CD14-positive monocyte (primary cell): Measurements from ENCODE around the gene NR2E1. TPM values are rescaled to one million over a fixed set of nuclear protein-coding genes. Genes with fewer than 3 reads are reported as not detected.
A peak's percentile ranks its signal among the peaks of the same experiment; 100 is the strongest.

ENCODE experiments used
- DNase-seq, 3 donors: peaks; one replicate each; pipeline ENCODE4 v3.0.0-alpha.2; 2011 to 2022
- H2AFZ ChIP-seq: 2 replicates; pipeline ENCODE4 v1.6.0; 2012; ENCODE audit warnings: mild to moderate bottlenecking, low read depth, low read length, inconsistent platforms; ENCODE audit not compliant: insufficient read depth, poor library complexity, severe bottlenecking
- H3K27ac ChIP-seq, 2 donors: 1 replicate in 1 of 2; 2 replicates in 1 of 2; pipeline ENCODE4 v1.5.1; 2012 to 2013; ENCODE audit warnings: low read length in 2 of 2, control low read depth in 1 of 2, inconsistent platforms in 1 of 2, low read depth in 1 of 2, mild to moderate bottlenecking in 1 of 2
- H3K27me3 ChIP-seq, 2 donors: one replicate each; pipeline versions ENCODE4 v1.6.0 to v1.6.1; 2011 to 2013; ENCODE audit warnings: low read length in 2 of 2; ENCODE audit not compliant: control insufficient read depth in 2 of 2, insufficient read depth in 2 of 2
- H3K36me3 ChIP-seq, 2 donors: replicated peaks in 1 of 2; 1 replicate in 1 of 2; 2 replicates in 1 of 2; pipeline versions ENCODE4 v1.5.1 to v1.6.1; 2012 to 2013; ENCODE audit warnings: low read length in 2 of 2, control low read depth in 1 of 2, inconsistent platforms in 1 of 2, mild to moderate bottlenecking in 1 of 2; ENCODE audit not compliant: insufficient read depth in 2 of 2, control insufficient read depth in 1 of 2
- H3K4me1 ChIP-seq, 2 donors: 1 replicate in 1 of 2; 2 replicates in 1 of 2; pipeline versions ENCODE4 v1.5.1 to v1.6.1; 2012 to 2013; ENCODE audit warnings: low read length in 2 of 2, control low read depth in 1 of 2, inconsistent platforms in 1 of 2, mild to moderate bottlenecking in 1 of 2, moderate library complexity in 1 of 2; ENCODE audit not compliant: insufficient read depth in 2 of 2, control insufficient read depth in 1 of 2
- H3K4me2 ChIP-seq: replicated peaks from 2 replicates; pipeline ENCODE3; 2012; ENCODE audit warnings: low read length, moderate library complexity, mild to moderate bottlenecking; ENCODE audit not compliant: poor library complexity, severe bottlenecking; ENCODE audit errors: extremely low read depth
- H3K4me3 ChIP-seq, 3 experiments: fragments of 200-600 bp in 1 of 3; sonication (generic) in 1 of 3; replicated peaks in 1 of 3; 1 replicate in 2 of 3; 2 replicates in 1 of 3; pipeline ENCODE4 v1.5.1; 2011 to 2013; ENCODE audit warnings: low read length in 3 of 3, mild to moderate bottlenecking in 3 of 3, control low read depth in 2 of 3, low read depth in 2 of 3, inconsistent platforms in 1 of 3, moderate library complexity in 1 of 3
- H3K79me2 ChIP-seq: 2 replicates; pipeline ENCODE4 v1.6.0; 2012; ENCODE audit warnings: mild to moderate bottlenecking, control low read depth, inconsistent platforms, low read length, moderate library complexity; ENCODE audit not compliant: insufficient read depth
- H3K9ac ChIP-seq: 2 replicates; pipeline ENCODE4 v1.6.0; 2017; ENCODE audit warnings: low read length, mild to moderate bottlenecking; ENCODE audit not compliant: insufficient read depth, poor library complexity, severe bottlenecking
- H3K9me3 ChIP-seq, 2 donors: replicated peaks in 1 of 2; 1 replicate in 1 of 2; 2 replicates in 1 of 2; pipeline versions ENCODE4 v1.5.1 to v1.6.1; 2012 to 2013; ENCODE audit warnings: low read length in 2 of 2, control low read depth in 1 of 2; ENCODE audit not compliant: control insufficient read depth in 1 of 2, insufficient read depth in 1 of 2
- H4K20me1 ChIP-seq: 2 replicates; pipeline ENCODE4 v1.6.0; 2012; ENCODE audit warnings: mild to moderate bottlenecking, low read length, control low read depth, moderate library complexity; ENCODE audit not compliant: insufficient read depth
- H3K27ac Mint-ChIP-seq, 7 donors: one replicate each; pipeline ENCODE4 v1.8.0; 2020; ENCODE audit warnings: mild to moderate bottlenecking in 7 of 7, mixed read lengths in 7 of 7, moderate library complexity in 6 of 7, inconsistent platforms in 2 of 7
- H3K27me3 Mint-ChIP-seq, 3 donors: one replicate each; pipeline ENCODE4 v1.8.0; 2021 to 2022; ENCODE audit warnings: low read depth in 3 of 3, mild to moderate bottlenecking in 3 of 3, mixed read lengths in 3 of 3, moderate library complexity in 3 of 3, inconsistent platforms in 1 of 3
- H3K36me3 Mint-ChIP-seq, 2 donors: one replicate each; pipeline ENCODE4 v1.8.0; 2020; ENCODE audit warnings: mixed read lengths in 2 of 2, inconsistent platforms in 1 of 2, mild to moderate bottlenecking in 1 of 2
- H3K4me1 Mint-ChIP-seq: one replicate; pipeline ENCODE4 v1.8.0; 2020; ENCODE audit warnings: mild to moderate bottlenecking, mixed read lengths
- H3K4me3 Mint-ChIP-seq, 2 donors: one replicate each; pipeline ENCODE4 v1.8.0; 2020; ENCODE audit warnings: mild to moderate bottlenecking in 2 of 2, mixed read lengths in 2 of 2, moderate library complexity in 1 of 2
- H3K9me3 Mint-ChIP-seq, 7 donors: one replicate each; pipeline ENCODE4 v1.8.0; 2020 to 2022; ENCODE audit warnings: mixed read lengths in 7 of 7, mild to moderate bottlenecking in 6 of 7, moderate library complexity in 6 of 7, inconsistent platforms in 2 of 7
- WGBS: methylation state at CpG from one replicate; pipeline ENCODE4 v1.1.5; 2013; ENCODE audit warnings: missing lambda C conversion rate; ENCODE audit not compliant: insufficient coverage; 5-methylcytosine and 5-hydroxymethylcytosine counted together
- intact Hi-C, 2 donors: fragments of 100-400 bp; cut with micrococcal nuclease; formaldehyde crosslinking; loops; one replicate each; pipeline versions ENCODE4 v1.15.0 to v1.15.1; 2023
- polyA plus RNA-seq, 3 donors: library from polyadenylated mRNA; depleted of rRNA in 1 of 3; unstranded in 2 of 3; stranded (reverse) in 1 of 3; fragments of 300-500 nt in 2 of 3; fragments of >200 nt in 1 of 3; fragmentation: Illumina TruSeq in 2 of 3; gene quantifications; 1 replicate in 2 of 3; 2 replicates in 1 of 3; pipeline ENCODE4 v1.2.3, GENCODE V29; 2012 to 2021
- TF ChIP-seq, protein P1 (sequence below): fragments of 200-600 bp; IDR thresholded peaks from one replicate; pipeline ENCODE4 v1.8.0; 2022; ENCODE audit warnings: antibody characterized with exemption, mild to moderate bottlenecking

Gene NR2E1
- polyA plus RNA-seq, 3 donors: not detected

DNA sequence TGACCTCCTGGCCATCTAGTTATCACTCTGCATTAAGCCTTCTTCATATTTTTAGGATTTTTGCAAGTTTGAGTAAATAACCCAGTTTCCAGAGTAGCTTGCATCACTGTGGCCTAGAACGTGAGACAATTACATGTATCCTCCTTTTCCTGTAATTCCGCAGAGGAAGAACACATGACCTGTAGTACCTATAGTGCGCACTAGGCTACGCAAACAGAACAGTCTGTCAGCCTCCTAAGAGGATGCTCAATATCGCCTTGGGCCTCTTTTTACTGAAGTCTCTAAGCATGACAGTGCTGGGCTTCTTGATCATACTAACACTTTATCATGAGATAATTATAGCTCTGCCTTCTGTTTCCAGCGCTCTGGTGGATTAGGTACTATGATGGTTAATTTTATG is 20.2 kb upstream of the NR2E1 start:
- TF ChIP-seq, protein P1, sequence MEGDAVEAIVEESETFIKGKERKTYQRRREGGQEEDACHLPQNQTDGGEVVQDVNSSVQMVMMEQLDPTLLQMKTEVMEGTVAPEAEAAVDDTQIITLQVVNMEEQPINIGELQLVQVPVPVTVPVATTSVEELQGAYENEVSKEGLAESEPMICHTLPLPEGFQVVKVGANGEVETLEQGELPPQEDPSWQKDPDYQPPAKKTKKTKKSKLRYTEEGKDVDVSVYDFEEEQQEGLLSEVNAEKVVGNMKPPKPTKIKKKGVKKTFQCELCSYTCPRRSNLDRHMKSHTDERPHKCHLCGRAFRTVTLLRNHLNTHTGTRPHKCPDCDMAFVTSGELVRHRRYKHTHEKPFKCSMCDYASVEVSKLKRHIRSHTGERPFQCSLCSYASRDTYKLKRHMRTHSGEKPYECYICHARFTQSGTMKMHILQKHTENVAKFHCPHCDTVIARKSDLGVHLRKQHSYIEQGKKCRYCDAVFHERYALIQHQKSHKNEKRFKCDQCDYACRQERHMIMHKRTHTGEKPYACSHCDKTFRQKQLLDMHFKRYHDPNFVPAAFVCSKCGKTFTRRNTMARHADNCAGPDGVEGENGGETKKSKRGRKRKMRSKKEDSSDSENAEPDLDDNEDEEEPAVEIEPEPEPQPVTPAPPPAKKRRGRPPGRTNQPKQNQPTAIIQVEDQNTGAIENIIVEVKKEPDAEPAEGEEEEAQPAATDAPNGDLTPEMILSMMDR: no peak
- Histone ChIP-seq H3K4me2 (no peak overlapping the region), H3K9ac (no peak overlapping the region), H3K27ac (no peak overlapping the region), H4K20me1 (no peaks in the 10 kb centered on the region), H3K9me3 (no peaks in the 10 kb centered on the region), H3K4me3 (no peak overlapping the region), H3K79me2 (no peaks in the 10 kb centered on the region), H2AFZ (no peak overlapping the region), H3K36me3 (no peaks in the 10 kb centered on the region), H3K4me1 (peaks cover 10 to 16% of the 10 kb centered on the region in 2 donors), H3K27me3 (peaks cover 29 to 51% of the 10 kb centered on the region in 2 donors)
- H3K27me3 Mint-ChIP-seq: peaks cover 34 to 53% (median 35%) of the 10 kb centered on the region in 3 donors
- intact Hi-C loops: no loop called here
- no peak for DNase-seq
- H3K36me3 Mint-ChIP-seq: no peaks in the 10 kb centered on the region
- no peak overlapping the region for H3K4me3 Mint-ChIP-seq
- H3K4me1 Mint-ChIP-seq: peaks cover 14% of the 10 kb centered on the region
- H3K9me3 Mint-ChIP-seq: peaks cover 0 to 9% (median 0%) of the 10 kb centered on the region in 7 donors
- H3K27ac Mint-ChIP-seq: no peak overlapping the region
- 98% methylated on average over 5 of the region's 6 CpGs for WGBS

DNA sequence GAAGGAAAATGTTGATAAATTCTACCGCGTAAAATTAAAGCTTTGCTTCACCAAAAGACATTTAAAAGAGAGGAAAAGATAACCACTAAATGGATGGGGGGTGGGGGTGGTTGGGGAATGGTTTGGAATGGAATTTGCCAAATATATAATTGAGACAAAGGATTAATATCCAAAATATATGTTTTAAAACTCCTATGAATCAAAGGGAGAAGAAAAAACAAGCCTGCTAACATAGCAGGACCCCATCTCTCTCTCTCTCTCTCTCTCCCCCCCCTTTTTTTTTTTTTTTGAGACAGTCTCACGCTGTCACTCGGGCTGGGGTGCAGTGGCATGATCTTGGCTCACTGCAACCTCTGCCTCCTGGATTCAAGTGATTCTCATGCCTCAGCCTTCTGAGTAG is 13.4 kb upstream of the NR2E1 start:
- Mint-ChIP-seq H3K27me3 (peaks cover 82 to 98% (median 86%) of the 10 kb centered on the region in 3 donors), H3K4me1 (peaks cover 6% of the 10 kb centered on the region), H3K27ac (no peak overlapping the region), H3K9me3 (peaks cover 0 to 14% (median 12%) of the 10 kb centered on the region in 7 donors), H3K4me3 (peak overlapping the region in 1 of 2 donors; percentile 46), H3K36me3 (peaks cover 0 to 4% of the 10 kb centered on the region in 2 donors)
- intact Hi-C loops: no loop called here
- Histone ChIP-seq H3K79me2 (no peaks in the 10 kb centered on the region), H3K27ac (no peak overlapping the region), H3K4me2 (no peak overlapping the region), H3K36me3 (no peaks in the 10 kb centered on the region), H3K9ac (no peak overlapping the region), H2AFZ (no peak overlapping the region), H3K4me1 (peaks cover 4% of the 10 kb centered on the region in 2 donors), H4K20me1 (no peaks in the 10 kb centered on the region), H3K9me3 (peaks cover 0 to 15% of the 10 kb centered on the region in 2 donors), H3K27me3 (peaks cover 80 to 96% of the 10 kb centered on the region in 2 donors), H3K4me3 (no peak overlapping the region)
- WGBS: no CpG with 5 or more reads among the region's 4 CpGs
- TF ChIP-seq, protein P1: no peak
- no peak for DNase-seq
